ENCODE measurements around the gene DRAM1.
A peak's percentile ranks its signal among the peaks of the same experiment; 100 is the strongest.
"Not testable (repeated sequence)": the region's sequence is repeated elsewhere in the genome, so short reads cannot be mapped to it uniquely, and the experiment has no call there.

DRAM1 gene

GRCh38 chr12:101859664-101860607 is 17.4 kb upstream of the DRAM1 start:
- peak; percentile 53 for DNase-seq (ENCODE audit: low spot score)

GRCh38 chr12:101861688-101862087 is 15.7 kb upstream of the DRAM1 start:
- not testable (repeated sequence) for DNase-seq (ENCODE audit: low spot score)

- no peak for DNase-seq (ENCODE audit: low spot score)
These were observed 15.1 kb upstream of the DRAM1 start for GRCh38 chr12:101862245-101862644.

- DNase-seq (ENCODE audit: low spot score): no peak
These were observed 13.4 kb upstream of the DRAM1 start for GRCh38 chr12:101863981-101864380.

- no peak for DNase-seq (ENCODE audit: low spot score)
These were observed 10.6 kb upstream of the DRAM1 start for GRCh38 chr12:101866615-101867373.

- DNase-seq (ENCODE audit: low spot score): not testable (repeated sequence)
These were observed 9.8 kb upstream of the DRAM1 start for GRCh38 chr12:101867619-101868018.

GRCh38 chr12:101870925-101871324 is 6.5 kb upstream of the DRAM1 start:
- no peak for DNase-seq (ENCODE audit: low spot score)

- DNase-seq (ENCODE audit: low spot score): no peak
These were observed 2.2 kb upstream of the DRAM1 start for GRCh38 chr12:101875162-101875561.

GRCh38 chr12:101876322-101876860 is 989 bp upstream of the DRAM1 start:
- DNase-seq (ENCODE audit: low spot score): no peak

- no peak for DNase-seq (ENCODE audit: low spot score)
These were observed 444 bp downstream of the DRAM1 start for GRCh38 chr12:101877806-101878242.

GRCh38 chr12:101878243-101878821 is 952 bp downstream of the DRAM1 start:
- DNase-seq (ENCODE audit: low spot score): no peak

GRCh38 chr12:101880769-101881168 is 3.4 kb downstream of the DRAM1 start:
- DNase-seq (ENCODE audit: low spot score): no peak

- no peak for DNase-seq (ENCODE audit: low spot score)
These were observed 3.8 kb downstream of the DRAM1 start for GRCh38 chr12:101881228-101881627.

GRCh38 chr12:101884174-101884573 is 6.8 kb downstream of the DRAM1 start:
- no peak for DNase-seq (ENCODE audit: low spot score)

GRCh38 chr12:101884781-101885340 is 7.5 kb downstream of the DRAM1 start:
- not testable (repeated sequence) for DNase-seq (ENCODE audit: low spot score)

GRCh38 chr12:101885912-101886561 is 8.7 kb downstream of the DRAM1 start:
- no peak for DNase-seq (ENCODE audit: low spot score)

- no peak for DNase-seq (ENCODE audit: low spot score)
These were observed 11.9 kb downstream of the DRAM1 start for GRCh38 chr12:101889211-101889752.

GRCh38 chr12:101891462-101891971 is 14.1 kb downstream of the DRAM1 start:
- DNase-seq (ENCODE audit: low spot score): no peak

GRCh38 chr12:101892794-101893193 is 15.4 kb downstream of the DRAM1 start:
- no peak for DNase-seq (ENCODE audit: low spot score)

- no peak for DNase-seq (ENCODE audit: low spot score)
These were observed 24.4 kb downstream of the DRAM1 start for GRCh38 chr12:101901777-101902176.

- DNase-seq (ENCODE audit: low spot score): no peak
These were observed 25.3 kb downstream of the DRAM1 start for GRCh38 chr12:101902641-101903040.
